Activated effector memory CD4-positive, alpha-beta T cell treated with anti-CD3 and anti-CD28 coated beads, Interleukin-2, amount 50 U/mL, for 16 hours (primary cell): ENCODE measurements around the gene MRPL34.

Experiments
- DNase-seq: peaks from one replicate; pipeline ENCODE4 v3.0.0-alpha.2; 2020

The MRPL34 gene

DNA sequence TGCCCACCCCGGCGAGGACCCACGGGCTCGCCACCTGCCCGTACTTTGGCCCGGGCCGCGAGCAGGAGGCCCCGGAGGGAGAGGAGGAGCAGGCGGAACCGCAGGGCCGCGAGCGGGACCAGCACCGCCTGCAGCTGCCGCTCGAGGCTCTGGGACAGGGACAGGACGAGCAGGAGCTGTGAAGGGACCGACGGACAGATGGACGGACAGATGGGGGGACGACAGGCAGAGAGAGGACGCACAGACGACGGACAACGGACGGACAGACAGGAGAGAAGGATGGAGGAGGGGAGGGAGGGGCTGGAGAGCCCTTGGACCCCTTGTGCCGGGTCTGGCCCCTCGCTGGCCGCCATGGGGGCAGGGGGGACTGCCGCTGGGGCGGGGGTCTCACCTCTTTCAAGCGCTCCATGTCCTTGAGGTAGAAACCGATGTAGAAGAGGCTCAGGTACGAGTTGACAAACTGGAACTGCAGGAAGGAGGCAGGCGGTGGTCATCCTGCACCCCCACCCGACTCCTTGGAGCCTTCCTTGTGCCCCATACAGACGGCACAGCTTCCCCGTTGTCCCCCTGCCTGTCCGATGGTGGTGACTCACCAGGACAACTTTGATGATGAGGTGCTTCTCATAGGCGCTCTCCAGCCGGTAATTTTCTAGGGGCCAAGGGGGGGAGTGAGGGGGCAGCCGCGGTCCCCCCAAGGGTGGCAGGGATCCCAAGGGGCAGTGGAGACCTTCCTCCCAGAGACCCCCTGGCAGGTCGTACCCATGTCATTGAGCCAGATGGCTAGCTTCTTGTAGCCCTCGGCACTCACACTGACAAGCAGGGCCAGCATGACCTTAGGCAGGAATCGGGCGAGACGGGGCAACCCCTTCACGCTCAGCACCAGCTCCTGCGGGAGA, 23.9 kb downstream of the MRPL34 start:
- no peak for DNase-seq

DNA sequence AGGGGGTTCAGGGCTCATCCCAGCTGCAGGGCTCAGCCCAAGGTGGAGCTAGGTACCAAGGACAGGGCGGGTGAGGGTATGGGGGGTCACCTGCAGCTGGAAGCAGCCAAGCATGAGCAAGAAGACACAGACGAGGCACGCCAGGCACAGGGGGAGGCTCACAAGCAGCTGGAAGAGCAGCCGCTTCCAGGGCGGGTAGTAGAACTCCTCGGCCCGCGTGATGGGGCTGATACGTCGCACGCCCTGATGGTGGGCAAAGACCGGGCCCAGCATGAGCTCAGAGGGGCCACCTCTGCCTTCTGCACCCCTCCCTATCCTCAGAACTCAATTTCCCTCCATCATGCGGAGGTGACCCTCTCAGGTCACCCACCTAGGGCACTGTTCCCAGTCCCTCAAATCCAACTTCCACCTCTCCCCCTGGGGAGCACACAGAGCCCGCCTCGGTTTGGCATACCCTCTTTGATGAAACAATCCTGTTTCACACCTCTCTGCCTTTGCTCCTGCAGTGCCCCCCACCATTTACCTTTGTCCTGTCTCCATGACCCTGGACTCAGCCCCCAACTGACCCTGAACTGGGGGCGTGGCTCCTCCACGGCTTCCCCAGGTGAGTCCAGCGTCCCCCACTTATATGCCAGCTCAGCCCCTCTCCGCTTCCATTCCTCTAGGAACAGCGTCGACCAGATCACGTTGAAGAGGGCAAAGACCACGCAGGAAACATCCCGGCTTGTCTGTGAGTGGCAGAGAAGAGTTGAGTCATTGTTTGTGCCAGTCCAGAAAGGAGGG, 24.8 kb downstream of the MRPL34 start:
- no peak for DNase-seq

DNA sequence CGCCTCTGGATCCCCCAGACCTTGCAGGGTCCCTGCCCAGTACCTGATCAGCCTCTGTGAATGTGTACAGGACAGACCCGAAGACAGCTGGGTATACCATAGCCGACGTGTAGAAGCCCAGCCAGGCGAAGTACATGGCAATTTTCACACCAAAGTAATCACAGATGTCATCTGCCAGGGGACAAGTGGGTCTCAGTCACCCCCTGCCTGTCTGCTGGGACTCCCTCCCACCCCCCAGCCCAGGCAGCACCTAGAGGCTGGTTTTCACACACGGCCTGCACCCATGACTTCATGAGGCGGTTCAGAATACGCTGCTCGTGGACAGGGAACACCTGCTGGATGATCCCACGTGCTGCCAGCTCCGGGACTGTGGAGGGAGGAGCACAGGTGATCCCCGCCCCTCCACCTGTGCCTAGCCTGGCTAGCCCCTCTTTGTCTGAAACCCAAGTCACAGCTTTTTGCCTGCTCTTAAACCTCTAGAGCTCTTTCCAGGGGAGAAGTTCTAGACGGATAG, 25.4 kb downstream of the MRPL34 start:
- no peak for DNase-seq

DNA sequence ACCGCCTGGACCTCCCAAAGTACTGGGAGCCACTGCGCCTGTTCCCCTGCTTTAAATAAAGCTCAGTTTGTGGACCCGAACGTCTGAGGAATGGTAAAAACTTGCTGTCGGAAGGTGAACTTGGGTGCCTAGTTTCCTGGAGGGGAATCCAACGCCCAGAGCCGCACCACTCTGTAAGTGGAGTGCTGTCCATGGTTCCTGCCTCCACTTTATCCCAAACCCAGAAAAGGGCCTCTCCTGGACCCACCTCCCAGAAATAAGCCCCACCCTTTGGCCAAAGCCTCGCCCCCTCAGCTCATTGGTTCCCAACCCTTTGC, 26.6 kb downstream of the MRPL34 start:
- no peak for DNase-seq

DNA sequence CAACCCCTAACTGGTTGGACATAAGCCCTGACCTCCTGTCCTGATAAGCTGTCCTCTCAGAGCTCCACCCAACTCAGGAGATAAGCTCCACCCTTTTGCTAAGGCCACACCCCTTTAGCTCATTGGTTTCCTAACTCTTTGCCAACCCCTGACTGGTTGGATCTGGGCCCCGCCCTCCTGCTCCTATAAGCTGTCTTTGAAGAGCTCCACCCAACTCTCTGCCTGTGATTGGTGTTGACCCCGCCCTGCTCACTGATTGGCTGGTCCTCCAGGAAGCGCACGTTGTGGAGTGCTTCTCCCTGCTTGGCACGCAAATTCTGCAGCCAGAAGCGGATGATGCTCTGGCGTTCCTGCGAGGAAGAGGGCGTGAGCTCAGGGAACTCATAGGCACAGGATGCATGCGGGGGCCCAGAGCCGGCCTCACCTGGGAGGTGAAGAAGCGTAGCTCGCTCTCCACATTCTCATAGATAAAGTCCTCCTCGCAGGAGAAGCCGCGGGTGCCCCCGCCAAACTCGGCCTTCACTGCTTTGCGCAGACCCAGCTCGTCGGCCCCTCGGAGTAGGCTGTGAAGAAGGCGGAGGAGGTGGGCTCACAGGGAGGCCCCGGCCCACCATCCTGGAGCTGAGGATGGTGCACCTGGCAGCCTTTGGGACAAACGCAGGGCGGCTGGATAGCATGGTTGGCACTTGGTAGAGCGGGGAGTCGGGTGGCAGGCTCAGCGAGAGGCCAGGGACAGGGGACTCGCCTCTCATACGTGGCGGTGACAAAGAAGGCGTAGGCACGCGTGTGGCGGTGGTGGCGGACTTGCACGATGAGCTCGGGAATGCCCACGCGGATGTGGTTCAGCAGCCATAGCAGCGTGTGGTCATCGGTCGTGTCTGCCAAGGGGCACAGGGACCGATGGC, 27.3 kb downstream of the MRPL34 start:
- DNase-seq: no peak

DNA sequence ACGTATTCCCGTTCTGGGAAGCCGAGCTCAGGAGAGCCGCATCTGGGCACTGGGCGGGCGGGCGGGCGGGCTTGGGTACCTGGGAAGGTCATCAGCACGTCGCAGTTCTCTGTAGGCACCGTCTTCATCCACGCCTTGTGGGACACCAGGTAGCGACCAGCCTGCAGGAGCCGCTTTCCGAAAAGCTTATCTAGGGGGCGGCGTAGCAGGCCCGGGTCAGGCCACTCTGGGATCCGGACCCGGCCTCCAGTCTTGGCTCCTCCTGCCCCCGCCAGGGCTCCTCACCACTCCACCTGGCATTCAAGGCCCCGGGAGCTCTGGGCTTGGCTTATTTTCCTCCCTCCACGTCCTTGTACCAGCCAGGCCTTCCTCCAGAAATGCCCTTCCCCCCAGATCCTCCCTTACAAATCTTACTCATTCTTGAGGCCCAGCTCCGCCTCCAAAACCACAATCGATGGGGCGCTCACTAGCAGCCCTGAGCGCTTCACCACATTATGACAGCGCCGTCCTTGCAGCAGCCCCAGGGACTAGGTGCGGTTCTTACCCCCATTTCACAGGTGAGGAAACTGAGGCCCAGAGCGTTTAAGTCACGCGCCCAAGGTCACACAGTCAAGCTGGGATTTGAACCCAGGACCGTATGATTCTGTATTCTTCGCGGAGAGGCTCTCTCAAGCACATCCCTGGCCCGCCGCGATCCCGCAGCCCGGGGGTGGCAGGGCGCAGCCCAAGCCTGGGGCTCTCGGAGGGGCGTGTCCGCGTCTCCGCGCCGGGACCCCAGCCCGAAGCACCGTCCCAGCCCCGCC, 28.1 kb downstream of the MRPL34 start:
- DNase-seq: peak; percentile 91

DNA sequence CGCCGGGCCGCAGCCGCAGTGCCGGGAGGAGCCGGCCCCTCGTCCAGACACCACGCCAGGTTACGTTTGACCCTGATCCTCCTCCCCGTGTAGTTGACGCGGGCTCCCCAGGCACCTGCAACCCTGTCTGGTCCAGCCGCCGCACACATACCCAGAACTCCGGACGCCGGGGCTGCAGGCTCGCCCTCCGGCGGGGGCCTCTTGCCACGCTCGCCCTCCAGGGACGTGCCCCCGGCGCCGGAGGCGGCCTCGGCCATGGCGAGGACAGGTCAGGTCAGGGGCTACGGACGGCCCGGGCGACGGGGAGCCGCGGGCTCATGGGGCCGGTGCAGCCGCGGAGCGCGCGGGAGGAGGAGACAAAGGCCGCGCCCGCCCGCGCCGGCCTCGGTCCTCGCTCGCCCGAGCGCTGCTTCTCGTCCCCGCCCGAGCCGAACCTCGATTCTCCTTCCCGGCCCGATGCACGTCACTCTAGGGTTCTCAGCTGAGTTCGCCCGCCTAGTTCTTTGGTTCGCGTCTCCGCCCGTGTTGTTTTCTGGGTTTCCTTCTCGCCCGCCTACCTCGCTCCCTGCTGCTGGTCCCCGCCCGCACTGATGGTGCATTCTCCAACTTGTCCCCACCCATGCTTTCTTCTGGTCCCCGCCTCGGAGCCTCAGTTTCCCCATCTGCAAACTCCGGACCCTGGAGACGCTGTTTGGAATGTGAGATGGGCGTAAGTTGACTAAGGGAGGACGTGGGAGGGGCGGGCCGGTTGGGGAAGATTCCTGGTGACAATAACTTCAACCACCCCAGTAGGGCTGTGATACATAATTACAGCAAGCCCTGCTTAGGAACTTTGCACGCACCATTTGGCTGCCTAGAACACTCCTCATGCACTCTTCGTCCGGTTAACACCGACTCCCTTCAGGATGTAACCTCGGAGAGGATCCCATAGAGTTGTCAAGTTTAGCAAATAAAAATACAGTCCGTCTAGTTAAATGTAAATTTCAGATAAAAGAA, 29.0 kb downstream of the MRPL34 start, which contains the start of gene ANO8:
ANO8 (minus strand) TSS at position 442 of the 996 bp plus-strand sequence; CDS start at position 257, 185 bp downstream.
- DNase-seq: peak; percentile 98

DNA sequence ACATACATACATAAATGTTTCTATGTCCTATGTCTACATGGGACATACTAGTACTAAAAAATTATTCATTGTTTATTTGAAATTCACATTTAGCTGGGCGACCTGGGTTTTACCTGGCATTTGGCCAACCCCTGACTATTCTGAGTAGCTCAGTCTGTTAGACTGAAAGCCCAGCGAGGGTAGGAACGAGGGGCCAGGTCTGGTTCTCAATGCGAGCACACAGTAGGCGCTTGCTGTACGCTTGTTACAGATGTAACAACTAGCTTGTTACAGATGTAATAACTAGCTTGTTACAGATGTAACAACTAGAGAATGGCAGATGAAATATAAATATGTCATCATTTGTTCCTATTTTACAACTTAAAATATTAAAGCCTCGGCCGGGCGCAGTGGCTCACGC, 29.9 kb downstream of the MRPL34 start:
- no peak for DNase-seq

DNA sequence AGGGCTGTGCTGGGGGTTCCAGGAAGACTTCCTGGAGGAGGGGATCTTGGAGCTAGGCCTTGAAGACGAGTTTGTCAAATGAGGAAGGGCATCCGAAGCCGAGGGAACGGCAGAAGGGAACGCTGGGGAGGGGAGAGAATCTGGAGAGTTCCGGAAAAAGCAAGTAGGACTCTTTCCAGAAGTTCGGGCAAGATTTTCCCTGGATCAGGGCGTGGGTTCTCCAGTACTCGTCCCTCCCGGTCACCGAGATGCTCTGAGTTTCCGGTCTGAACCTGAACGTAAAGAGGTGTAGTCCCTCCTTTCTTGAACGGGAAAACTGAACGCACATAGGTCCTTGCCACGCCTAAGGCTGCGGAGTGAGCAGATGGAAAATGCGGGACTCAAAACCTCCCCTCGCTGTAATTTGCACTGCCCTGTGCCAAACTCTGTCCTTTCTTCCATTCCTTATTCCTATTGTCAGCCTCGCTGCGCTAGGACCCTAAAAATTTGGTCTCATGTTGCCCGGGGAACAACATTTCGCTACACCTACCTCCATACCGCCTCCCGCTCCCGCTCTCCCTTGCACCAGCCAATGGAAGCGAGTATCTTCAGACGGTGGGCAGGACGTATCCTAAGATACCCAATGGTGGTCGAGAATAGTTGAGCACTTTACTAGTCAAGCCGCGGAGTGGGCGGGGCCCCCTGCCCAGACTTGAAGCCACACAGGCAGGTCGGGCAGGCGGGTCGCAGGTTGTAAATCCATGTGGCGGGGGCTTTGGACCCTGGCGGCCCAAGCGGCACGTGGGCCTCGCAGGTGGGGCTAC, 31.4 kb downstream of the MRPL34 start, which contains the start of gene GTPBP3:
GTPBP3 (plus strand) TSS at position 682 of the 803 bp plus-strand sequence; CDS start at position 741, 59 bp downstream.
- DNase-seq: peak; percentile 99

DNA sequence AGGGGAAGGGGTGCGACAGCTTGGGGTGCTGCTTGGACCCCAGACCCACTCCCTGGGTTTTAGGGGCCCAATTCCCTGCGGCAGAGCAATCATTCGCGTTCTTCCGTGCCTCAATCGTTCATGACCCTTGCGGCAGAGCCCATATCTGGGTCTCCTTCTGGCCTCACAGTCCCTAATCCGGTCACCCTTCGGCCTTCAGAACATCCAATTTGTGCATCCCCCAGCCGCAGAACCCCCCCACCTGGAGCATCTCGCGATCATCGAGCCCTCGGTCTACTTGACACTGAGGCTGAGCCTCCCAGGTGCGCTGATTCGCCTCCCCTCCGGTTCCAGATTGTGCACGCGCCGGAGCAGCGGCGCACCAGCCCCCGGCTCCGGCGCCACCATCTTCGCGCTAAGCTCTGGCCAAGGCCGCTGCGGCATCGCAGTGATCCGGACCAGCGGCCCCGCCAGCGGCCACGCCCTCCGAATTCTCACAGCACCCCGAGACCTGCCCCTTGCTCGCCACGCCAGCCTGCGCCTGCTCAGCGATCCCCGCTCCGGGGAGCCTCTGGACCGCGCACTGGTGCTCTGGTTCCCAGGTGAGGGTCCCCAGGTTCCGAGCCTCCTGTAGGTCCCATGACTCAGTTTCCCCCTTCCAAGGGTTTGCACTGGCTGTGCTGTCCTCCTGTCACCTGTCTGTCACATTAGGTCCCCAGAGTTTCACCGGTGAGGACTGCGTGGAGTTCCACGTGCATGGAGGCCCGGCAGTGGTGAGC, 32.2 kb downstream of the MRPL34 start:
- peak; percentile 75 for DNase-seq

DNA sequence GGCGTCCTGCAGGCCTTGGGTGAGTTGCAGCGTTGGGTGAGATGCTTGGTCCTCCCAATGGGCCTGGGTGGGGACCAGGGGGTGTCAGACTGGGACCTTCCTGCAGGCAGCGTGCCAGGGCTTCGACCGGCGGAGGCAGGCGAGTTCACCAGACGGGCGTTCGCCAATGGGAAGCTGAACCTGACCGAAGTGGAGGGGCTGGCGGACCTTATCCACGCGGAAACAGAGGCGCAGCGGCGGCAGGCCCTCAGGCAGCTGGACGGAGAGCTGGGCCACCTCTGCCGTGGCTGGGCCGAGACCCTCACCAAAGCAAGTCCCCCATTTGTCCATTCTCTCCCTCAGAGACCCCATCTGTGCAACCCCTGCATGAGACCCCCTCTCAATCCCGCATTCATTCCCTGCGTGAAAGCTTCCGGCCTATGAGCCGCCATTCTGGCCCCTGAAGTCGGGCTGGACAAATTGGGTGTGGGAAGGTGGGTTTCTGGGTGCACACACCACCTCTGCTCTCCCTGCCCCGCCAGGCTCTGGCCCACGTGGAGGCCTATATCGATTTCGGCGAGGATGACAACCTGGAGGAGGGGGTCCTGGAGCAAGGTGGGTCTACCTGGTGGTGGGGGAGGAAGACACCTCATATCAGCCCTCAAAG, 32.9 kb downstream of the MRPL34 start:
- DNase-seq: no peak

DNA sequence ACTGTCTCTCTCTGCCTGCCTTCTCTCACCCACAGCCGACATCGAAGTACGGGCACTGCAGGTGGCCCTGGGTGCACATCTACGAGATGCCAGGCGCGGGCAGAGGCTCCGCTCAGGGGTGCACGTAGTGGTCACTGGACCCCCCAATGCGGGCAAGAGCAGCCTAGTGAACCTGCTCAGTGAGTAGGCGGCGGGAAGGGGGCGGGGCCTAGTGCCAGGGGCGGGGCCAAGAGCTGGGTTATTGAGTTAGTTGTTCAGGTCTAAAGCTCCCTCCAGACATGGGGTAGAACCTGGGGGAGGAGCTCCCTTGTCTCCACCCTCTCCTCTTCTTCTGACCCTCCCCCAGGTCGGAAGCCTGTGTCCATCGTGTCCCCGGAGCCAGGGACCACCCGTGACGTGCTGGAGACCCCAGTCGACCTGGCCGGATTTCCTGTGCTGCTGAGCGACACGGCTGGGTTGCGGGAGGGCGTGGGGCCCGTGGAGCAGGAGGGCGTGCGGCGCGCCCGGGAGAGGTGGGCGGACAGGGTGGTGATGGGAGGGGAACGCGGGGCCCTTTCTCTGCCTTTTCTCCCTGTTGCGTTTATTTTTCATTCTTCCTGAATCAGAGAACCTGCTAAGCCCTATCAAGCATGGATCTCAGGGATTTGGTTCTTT, 33.5 kb downstream of the MRPL34 start:
- peak; percentile 76 for DNase-seq

DNA sequence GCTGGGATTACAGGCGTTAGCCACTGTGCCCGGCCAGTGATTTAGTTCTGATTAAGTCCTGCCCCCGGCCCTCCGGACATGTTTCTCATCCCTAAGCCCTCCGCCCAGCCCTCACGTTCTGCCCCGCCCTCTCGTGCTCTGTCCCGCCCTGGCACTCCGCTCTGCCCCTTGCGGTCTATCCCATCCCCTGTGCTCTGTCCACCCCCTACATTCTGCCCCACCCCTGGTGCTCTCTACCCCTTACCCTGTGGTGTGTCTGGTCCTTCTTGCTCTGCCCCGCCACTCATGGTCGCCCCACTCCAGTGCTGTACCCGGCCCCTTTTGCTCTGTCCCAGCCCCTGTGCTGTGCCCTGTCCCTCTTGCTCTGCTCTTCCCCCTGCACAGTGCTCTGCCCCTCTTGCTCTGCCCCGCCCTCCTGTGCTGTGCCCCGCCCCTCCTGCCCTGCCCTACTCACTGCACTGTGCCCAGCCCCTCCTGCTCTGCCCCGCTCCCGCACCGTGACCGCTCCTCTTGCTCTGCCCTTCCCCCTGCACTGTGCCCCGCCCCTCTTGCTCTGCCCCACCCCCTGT, 34.7 kb downstream of the MRPL34 start:
- DNase-seq: no peak

DNA sequence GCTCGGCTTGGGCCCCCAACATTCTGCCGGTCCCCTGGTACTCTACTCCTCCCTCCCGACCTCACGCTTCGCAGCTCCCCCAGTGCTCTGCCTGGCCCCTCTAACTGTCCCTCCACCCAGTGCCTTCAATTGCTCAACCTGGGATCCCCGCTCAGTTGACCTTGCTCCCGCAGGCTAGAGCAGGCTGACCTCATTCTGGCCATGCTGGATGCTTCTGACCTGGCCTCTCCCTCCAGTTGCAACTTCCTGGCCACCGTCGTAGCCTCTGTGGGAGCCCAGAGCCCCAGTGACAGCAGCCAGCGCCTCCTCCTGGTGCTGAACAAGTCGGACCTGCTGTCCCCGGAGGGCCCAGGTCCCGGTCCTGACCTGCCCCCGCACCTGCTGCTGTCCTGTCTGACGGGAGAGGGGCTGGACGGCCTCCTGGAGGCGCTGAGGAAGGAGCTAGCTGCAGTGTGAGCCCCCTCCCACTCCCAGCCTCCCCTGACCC, 35.2 kb downstream of the MRPL34 start:
- DNase-seq: no peak

DNA sequence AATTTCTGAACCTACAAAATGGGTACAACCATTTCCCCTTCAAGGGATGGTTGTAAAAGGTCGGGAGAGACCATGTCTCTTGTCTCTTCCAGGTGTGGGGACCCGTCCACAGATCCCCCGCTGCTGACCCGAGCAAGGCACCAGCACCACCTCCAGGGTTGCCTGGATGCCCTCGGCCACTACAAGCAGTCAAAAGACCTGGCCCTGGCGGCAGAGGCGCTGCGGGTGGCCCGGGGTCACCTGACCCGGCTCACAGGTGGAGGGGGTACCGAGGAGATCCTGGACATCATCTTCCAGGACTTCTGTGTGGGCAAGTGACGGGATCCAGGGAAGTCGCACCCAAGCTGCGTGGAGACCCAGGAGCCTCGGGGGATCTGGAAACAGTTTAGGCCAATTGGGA, 35.7 kb downstream of the MRPL34 start:
- DNase-seq: no peak

DNA sequence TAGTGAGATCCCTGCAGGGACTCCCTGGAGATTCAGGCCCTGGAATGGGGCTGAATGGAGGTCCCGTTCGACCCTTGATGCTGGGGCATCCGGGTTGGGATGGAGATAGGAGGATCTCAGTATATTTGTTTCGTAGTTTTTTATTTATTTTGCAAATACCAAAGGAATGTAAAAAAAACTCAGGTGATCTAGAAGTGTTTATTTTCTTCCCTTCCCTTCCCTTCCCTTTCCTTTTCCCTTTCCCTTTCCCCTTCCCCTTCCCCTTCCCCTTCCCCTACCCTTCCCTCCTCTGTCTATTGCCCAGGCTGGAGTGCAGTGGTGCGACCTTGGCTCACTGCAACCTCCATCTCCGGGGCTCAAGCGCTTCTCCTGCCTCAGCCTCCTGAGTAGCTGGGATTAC, 36.2 kb downstream of the MRPL34 start:
- no peak for DNase-seq

DNA sequence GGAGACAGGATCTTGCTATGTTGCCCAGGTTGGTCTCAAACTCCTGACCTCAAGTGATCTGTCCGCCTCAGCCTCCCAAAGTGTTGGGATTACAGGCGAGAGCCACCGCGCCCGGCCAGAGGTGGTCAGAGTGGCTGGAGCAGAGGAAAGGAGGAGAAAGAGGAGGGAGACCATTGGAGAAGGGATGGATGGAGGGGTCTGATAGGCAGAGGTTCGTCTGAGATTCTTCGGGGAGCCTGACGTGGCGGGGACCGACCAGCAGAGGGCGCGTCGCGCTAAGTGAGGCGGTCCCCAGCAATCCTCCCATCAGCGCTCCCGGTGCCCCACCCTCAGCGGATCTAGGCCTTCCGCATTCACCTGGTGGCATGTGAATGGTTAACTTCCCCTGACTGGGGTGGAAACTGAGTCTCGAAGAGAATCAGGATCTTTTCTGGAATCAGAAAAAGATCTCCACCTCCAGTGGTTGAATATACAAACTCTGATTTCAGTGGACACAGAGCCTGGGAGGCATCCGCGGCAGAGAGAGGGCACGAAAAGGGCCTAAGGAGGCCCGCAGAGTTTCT, 40.5 kb downstream of the MRPL34 start:
- DNase-seq: peak; percentile 92
